Right lobe of liver (tissue), 6 donors: ENCODE measurements around the gene CDKN2A. TPM values are rescaled to one million over a fixed set of nuclear protein-coding genes. Genes with fewer than 3 reads are reported as not detected.

Experiments used
- ATAC-seq, 4 donors: fragments of 200-7000 bp; cut with Tn5 transposase; one replicate each; pipeline ENCODE4 v1.9.1; 2020; ENCODE audit warnings: mild to moderate bottlenecking in 4 of 4, moderate library complexity in 4 of 4
- DNase-seq, 3 donors: peaks; one replicate each; pipeline ENCODE4 v3.0.0-alpha.2; 2020
- H3K27ac ChIP-seq, 3 donors: fragments of 200-600 bp; one replicate each; pipeline ENCODE4 v1.8.0; 2022
- H3K27me3 ChIP-seq, 2 donors: fragments of 200-600 bp; one replicate each; pipeline ENCODE4 v1.8.0; 2022
- H3K36me3 ChIP-seq, 4 donors: fragments of 200-600 bp; sonication (generic) in 1 of 4; one replicate each; pipeline versions ENCODE4 v1.5.1 to v1.8.0; 2017 to 2022; ENCODE audit warnings: control low read depth in 1 of 4
- H3K4me1 ChIP-seq, 4 donors: fragments of 200-600 bp; sonication (generic) in 1 of 4; one replicate each; pipeline versions ENCODE4 v1.5.1 to v1.8.0; 2017 to 2022; ENCODE audit warnings: control low read depth in 1 of 4
- H3K4me3 ChIP-seq, 3 donors: fragments of 200-600 bp; one replicate each; pipeline ENCODE4 v1.8.0; 2022
- H3K9me3 ChIP-seq, 4 donors: fragments of 200-600 bp; sonication (generic) in 1 of 4; one replicate each; pipeline versions ENCODE4 v1.5.1 to v1.8.0; 2017 to 2022; ENCODE audit warnings: control low read depth in 1 of 4
- POLR2A ChIP-seq: fragments of 450-650 bp; IDR thresholded peaks from one replicate; pipeline ENCODE4 v1.6.1; 2017; ENCODE audit warnings: antibody characterized with exemption, mild to moderate bottlenecking
- WGBS: methylation state at CpG from one replicate; pipeline ENCODE4 v1.1.6; 2018; ENCODE audit warnings: low coverage, low lambda C conversion rate; ENCODE audit not compliant: insufficient coverage; ENCODE audit errors: missing lambda C conversion rate; 5-methylcytosine and 5-hydroxymethylcytosine counted together
- intact Hi-C, 2 donors: fragments of 100-400 bp; cut with DNase I; formaldehyde crosslinking; loops; one replicate each; pipeline versions ENCODE4 v1.11.2 to v1.14.1; 2022
- total RNA-seq, 6 experiments: library from RNA; depleted of rRNA in 2 of 6; stranded (reverse); fragments of >200 nt in 2 of 6; fragmentation: NEBNext Ultra II Directional in 3 of 6; extraction: Animal tissue kit (Norgen Biotek cat#: 25700) in 3 of 6; gene quantifications; one replicate each; pipeline versions ENCODE4 v1.1.0 to v1.2.4, GENCODE V29; 2016 to 2023
- TF ChIP-seq, protein P1 (sequence below), 4 donors: fragments of 200-600 bp in 3 of 4; fragments of 450-650 bp in 1 of 4; IDR thresholded peaks; one replicate each; pipeline versions ENCODE4 v1.5.1 to v1.8.0; 2016 to 2022; ENCODE audit warnings: antibody characterized with exemption in 4 of 4, mild to moderate bottlenecking in 2 of 4
- donor health status: DM: no; HTN: yes; CAD: no.
- donor health status: DM: no; HTN: no; CAD: no.
- donor health status: DM: no; HTN: no; CAD: no.
- donor health status: DM: no; HTN: yes; CAD: no.
- donor health status: DM: no; HTN: yes; CAD: no.

The CDKN2A gene
- total RNA-seq, 6 experiments from 2014 or later = 0.30 to 1.4 (median 1.2) TPM; not detected in 1

DNA sequence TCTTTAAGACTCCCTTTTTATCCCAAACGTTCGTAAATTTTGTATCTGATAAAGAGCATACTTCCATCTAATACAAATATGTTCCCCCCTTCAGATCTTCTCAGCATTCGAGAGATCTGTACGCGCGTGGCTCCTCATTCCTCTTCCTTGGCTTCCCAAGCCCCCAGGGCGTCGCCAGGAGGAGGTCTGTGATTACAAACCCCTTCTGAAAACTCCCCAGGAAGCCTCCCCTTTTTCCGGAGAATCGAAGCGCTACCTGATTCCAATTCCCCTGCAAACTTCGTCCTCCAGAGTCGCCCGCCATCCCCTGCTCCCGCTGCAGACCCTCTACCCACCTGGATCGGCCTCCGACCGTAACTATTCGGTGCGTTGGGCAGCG lies 19.9 kb downstream of the CDKN2A start:
- Histone ChIP-seq H3K4me3 (peak overlapping the region; percentile 31 to 39 (median 32)), H3K9me3 (no peaks in the 10 kb centered on the region), H3K27me3 (peaks cover 13 to 61% of the 10 kb centered on the region in 2 donors), H3K36me3 (no peaks in the 10 kb centered on the region), H3K4me1 (peaks cover 0 to 9% (median 4%) of the 10 kb centered on the region in 4 donors), H3K27ac (no peak overlapping the region)
- ATAC-seq (no peak), DNase-seq (no peak)
- 4% methylated on average over 14 of the region's 21 CpGs for WGBS
- intact Hi-C loops = no loop called here
- TF ChIP-seq, protein P1, sequence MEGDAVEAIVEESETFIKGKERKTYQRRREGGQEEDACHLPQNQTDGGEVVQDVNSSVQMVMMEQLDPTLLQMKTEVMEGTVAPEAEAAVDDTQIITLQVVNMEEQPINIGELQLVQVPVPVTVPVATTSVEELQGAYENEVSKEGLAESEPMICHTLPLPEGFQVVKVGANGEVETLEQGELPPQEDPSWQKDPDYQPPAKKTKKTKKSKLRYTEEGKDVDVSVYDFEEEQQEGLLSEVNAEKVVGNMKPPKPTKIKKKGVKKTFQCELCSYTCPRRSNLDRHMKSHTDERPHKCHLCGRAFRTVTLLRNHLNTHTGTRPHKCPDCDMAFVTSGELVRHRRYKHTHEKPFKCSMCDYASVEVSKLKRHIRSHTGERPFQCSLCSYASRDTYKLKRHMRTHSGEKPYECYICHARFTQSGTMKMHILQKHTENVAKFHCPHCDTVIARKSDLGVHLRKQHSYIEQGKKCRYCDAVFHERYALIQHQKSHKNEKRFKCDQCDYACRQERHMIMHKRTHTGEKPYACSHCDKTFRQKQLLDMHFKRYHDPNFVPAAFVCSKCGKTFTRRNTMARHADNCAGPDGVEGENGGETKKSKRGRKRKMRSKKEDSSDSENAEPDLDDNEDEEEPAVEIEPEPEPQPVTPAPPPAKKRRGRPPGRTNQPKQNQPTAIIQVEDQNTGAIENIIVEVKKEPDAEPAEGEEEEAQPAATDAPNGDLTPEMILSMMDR (IDR thresholded peaks at IDR 0.05) = no peak
- TF ChIP-seq POLR2A = no peak

DNA sequence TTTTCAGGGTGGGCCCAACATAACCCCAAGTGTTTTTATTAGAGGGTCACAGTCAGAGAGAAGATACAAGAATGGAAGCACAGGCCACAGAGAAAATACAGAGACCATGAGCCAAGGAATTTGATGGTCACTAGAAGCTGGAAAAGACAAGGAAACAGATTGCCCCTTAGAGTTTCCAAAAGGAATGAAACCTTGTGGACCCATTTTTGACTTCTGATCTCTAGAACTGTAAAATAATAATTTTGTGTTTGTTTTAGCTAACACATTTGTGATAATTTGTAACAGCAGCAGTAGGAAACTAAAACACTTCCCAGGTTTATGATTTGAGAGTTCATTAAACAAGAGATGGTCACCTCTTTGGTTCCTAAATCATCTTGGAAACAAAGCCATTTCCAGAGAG lies 21.8 kb downstream of the CDKN2A start:
- no peak for DNase-seq
- TF ChIP-seq POLR2A = no peak
- TF ChIP-seq, protein P1 (IDR thresholded peaks at IDR 0.05) = no peak
- no peak for ATAC-seq
- Histone ChIP-seq H3K9me3 (no peaks in the 10 kb centered on the region), H3K27ac (no peak overlapping the region), H3K4me1 (peaks cover 0 to 9% (median 4%) of the 10 kb centered on the region in 4 donors), H3K36me3 (no peaks in the 10 kb centered on the region), H3K27me3 (peaks cover 13 to 71% of the 10 kb centered on the region in 2 donors), H3K4me3 (no peak overlapping the region)
- intact Hi-C loops = no loop called here

DNA sequence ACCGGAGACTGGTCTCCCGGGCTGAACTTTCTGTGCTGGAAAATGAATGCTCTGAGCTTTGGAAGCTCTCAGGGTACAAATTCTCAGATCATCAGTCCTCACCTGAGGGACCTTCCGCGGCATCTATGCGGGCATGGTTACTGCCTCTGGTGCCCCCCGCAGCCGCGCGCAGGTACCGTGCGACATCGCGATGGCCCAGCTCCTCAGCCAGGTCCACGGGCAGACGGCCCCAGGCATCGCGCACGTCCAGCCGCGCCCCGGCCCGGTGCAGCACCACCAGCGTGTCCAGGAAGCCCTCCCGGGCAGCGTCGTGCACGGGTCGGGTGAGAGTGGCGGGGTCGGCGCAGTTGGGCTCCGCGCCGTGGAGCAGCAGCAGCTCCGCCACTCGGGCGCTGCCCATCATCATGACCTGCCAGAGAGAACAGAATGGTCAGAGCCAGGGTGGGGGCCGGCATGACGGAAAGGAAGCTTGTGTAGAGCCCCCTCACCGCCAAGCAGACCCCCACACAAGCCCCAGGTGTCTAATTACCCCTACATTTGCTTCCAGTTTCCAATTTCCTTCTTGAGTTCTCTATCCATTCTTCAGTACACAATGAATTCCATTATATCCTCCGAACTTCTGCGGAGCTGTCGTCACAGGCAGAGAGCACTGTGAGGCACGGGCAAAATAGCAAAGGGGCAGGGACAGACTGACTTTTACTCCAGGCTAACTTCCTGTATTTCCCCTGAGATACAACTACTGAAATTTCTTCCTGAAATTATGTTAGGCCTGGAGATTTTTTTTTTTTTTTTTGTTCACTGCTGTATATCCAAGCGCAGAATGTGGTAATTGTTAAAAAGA lies 23.2 kb downstream of the CDKN2A start:
- H3K4me3 ChIP-seq = no peak overlapping the region
- TF ChIP-seq, protein P1 (IDR thresholded peaks at IDR 0.05) = no peak
- no peak for TF ChIP-seq POLR2A
- H3K4me1 ChIP-seq = peaks cover 0 to 9% (median 4%) of the 10 kb centered on the region in 4 donors
- ATAC-seq (no peak), DNase-seq (no peak)
- H3K27ac ChIP-seq = no peak overlapping the region
- H3K27me3 ChIP-seq = peaks cover 9 to 73% of the 10 kb centered on the region in 2 donors
- WGBS = 16% methylated on average over 13 of the region's 45 CpGs
- no peaks in the 10 kb centered on the region for H3K36me3 ChIP-seq
- intact Hi-C loops = no loop called here
- no peaks in the 10 kb centered on the region for H3K9me3 ChIP-seq

DNA sequence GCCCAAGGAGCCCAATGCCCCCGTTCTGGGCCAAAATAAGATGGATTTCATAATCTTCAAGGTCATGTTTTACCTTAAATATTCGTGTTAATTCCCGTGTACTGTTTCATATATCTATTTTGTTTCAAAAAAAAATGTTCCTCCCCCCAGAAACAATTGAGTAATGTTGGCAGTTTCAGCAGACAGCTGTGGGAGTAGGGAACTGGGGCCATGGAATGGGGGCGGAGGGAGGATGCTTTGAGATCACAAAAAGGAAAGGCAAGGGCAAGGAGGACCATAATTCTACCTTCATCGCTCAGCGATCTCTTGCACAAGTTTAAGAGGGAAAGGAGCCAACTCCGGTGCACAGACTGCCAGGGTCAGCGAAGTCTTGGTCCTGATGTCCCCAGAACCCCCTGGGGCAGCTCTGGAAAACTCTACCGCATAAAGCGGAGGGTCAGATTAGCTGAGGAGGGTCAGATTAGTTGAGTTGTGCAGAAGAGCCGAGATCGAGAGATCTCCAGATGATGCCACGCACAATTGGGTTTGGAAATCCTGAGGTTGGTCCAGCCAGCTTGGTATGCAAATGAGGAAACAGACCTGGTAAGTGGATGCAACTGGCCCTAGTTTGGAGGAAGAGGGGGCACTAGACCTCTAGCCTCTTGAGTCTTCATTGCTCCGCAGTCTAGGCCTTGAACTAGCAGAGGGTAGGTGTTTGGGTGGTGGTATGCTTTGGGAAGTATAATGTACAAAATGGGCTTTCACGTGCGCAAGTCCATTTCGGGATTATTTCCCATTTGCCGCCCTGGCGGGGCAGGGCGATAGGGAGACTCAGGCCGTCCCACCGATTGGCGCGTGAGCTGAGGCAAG lies 24.0 kb downstream of the CDKN2A start:
- ATAC-seq (no peak), DNase-seq (no peak)
- TF ChIP-seq POLR2A = no peak
- TF ChIP-seq, protein P1 (IDR thresholded peaks at IDR 0.05) = no peak
- 9% methylated on average over 23 of the region's 24 CpGs for WGBS
- H3K27me3 ChIP-seq = peaks cover 9 to 79% of the 10 kb centered on the region in 2 donors
- H3K4me3 ChIP-seq = no peak overlapping the region
- no peaks in the 10 kb centered on the region for H3K36me3 ChIP-seq
- no peaks in the 10 kb centered on the region for H3K9me3 ChIP-seq
- peaks cover 0 to 17% (median 6%) of the 10 kb centered on the region in 4 donors for H3K4me1 ChIP-seq
- no peak overlapping the region for H3K27ac ChIP-seq
- intact Hi-C loops = no loop called here
